Stomach smooth muscle (tissue), 2 donors: ENCODE results near the gene EPHB1.
"Not testable (repeated sequence)": the region's sequence is repeated elsewhere in the genome, so short reads cannot be mapped to it uniquely, and the experiment has no call there.

Experiments
- H3K27ac ChIP-seq: one replicate; pipeline ENCODE4 v1.7.0; 2013; ENCODE audit warnings: mild to moderate bottlenecking, low read length, inconsistent platforms
- H3K27me3 ChIP-seq, 2 donors: one replicate each; pipeline ENCODE4 v1.7.0; 2013; ENCODE audit warnings: low read length in 2 of 2; ENCODE audit not compliant: insufficient read depth in 2 of 2, control insufficient read depth in 1 of 2
- H3K36me3 ChIP-seq, 2 donors: one replicate each; pipeline ENCODE4 v1.7.0; 2013; ENCODE audit warnings: low read length in 2 of 2; ENCODE audit not compliant: control insufficient read depth in 2 of 2, insufficient read depth in 2 of 2
- H3K4me1 ChIP-seq: one replicate; pipeline ENCODE4 v1.7.0; 2013; ENCODE audit warnings: low read length; ENCODE audit not compliant: control insufficient read depth, insufficient read depth
- H3K4me3 ChIP-seq, 2 donors: one replicate each; pipeline ENCODE4 v1.7.0; 2013; ENCODE audit warnings: low read length in 2 of 2
- H3K9ac ChIP-seq, 2 donors: one replicate each; pipeline ENCODE4 v1.7.0; 2013; ENCODE audit warnings: low read length in 2 of 2, mild to moderate bottlenecking in 1 of 2
- H3K9me3 ChIP-seq, 2 donors: one replicate each; pipeline ENCODE4 v1.7.0; 2013; ENCODE audit warnings: low read length in 2 of 2; ENCODE audit not compliant: control insufficient read depth in 2 of 2
- donor health status: healthy.
- donor health status: Pancreatic carcinoma.

The EPHB1 gene

GRCh38 chr3:135056733-135057310 lies 261.8 kb downstream of the EPHB1 start:
- no peaks in the 10 kb centered on the region for H3K9me3 ChIP-seq
- no peak overlapping the region for H3K9ac ChIP-seq
- H3K27ac ChIP-seq = no peak overlapping the region
- H3K4me3 ChIP-seq = no peak overlapping the region
- H3K4me1 ChIP-seq = no peaks in the 10 kb centered on the region
- H3K36me3 ChIP-seq = no peaks in the 10 kb centered on the region
- H3K27me3 ChIP-seq = no peaks in the 10 kb centered on the region

GRCh38 chr3:135057996-135058395 lies 262.9 kb downstream of the EPHB1 start:
- no peak overlapping the region for H3K4me3 ChIP-seq
- H3K9ac ChIP-seq = no peak overlapping the region
- no peaks in the 10 kb centered on the region for H3K36me3 ChIP-seq
- no peaks in the 10 kb centered on the region for H3K9me3 ChIP-seq
- H3K27ac ChIP-seq = no peak overlapping the region
- H3K4me1 ChIP-seq = no peaks in the 10 kb centered on the region
- no peaks in the 10 kb centered on the region for H3K27me3 ChIP-seq

- no peaks in the 10 kb centered on the region for H3K9me3 ChIP-seq
- no peak overlapping the region for H3K4me3 ChIP-seq
- H3K4me1 ChIP-seq = no peaks in the 10 kb centered on the region
- H3K27me3 ChIP-seq = no peaks in the 10 kb centered on the region
- no peaks in the 10 kb centered on the region for H3K36me3 ChIP-seq
- H3K27ac ChIP-seq = no peak overlapping the region
- H3K9ac ChIP-seq = no peak overlapping the region
Measured at GRCh38 chr3:135059580-135059979, 264.5 kb downstream of the EPHB1 start.

GRCh38 chr3:135066844-135067727 lies 272.0 kb downstream of the EPHB1 start:
- not testable (repeated sequence) for H3K36me3 ChIP-seq, H3K9ac ChIP-seq, H3K27me3 ChIP-seq, H3K4me1 ChIP-seq, H3K27ac ChIP-seq, H3K9me3 ChIP-seq, H3K4me3 ChIP-seq

GRCh38 chr3:135068011-135068410 lies 273.0 kb downstream of the EPHB1 start:
- Histone ChIP-seq H3K4me1 (no peaks in the 10 kb centered on the region), H3K4me3 (no peak overlapping the region), H3K9me3 (no peaks in the 10 kb centered on the region), H3K36me3 (no peaks in the 10 kb centered on the region), H3K27me3 (no peaks in the 10 kb centered on the region), H3K27ac (no peak overlapping the region), H3K9ac (no peak overlapping the region)

GRCh38 chr3:135069406-135069805 lies 274.3 kb downstream of the EPHB1 start:
- H3K36me3 ChIP-seq = no peaks in the 10 kb centered on the region
- H3K4me1 ChIP-seq = no peaks in the 10 kb centered on the region
- no peak overlapping the region for H3K9ac ChIP-seq
- no peaks in the 10 kb centered on the region for H3K9me3 ChIP-seq
- no peaks in the 10 kb centered on the region for H3K27me3 ChIP-seq
- no peak overlapping the region for H3K27ac ChIP-seq
- H3K4me3 ChIP-seq = no peak overlapping the region

GRCh38 chr3:135071483-135071882 lies 276.4 kb downstream of the EPHB1 start:
- Histone ChIP-seq H3K9me3 (no peaks in the 10 kb centered on the region), H3K27me3 (no peaks in the 10 kb centered on the region), H3K9ac (no peak overlapping the region), H3K4me3 (no peak overlapping the region), H3K4me1 (no peaks in the 10 kb centered on the region), H3K27ac (no peak overlapping the region), H3K36me3 (no peaks in the 10 kb centered on the region)

- Histone ChIP-seq H3K27ac (no peak overlapping the region), H3K9ac (no peak overlapping the region), H3K36me3 (no peaks in the 10 kb centered on the region), H3K4me1 (no peaks in the 10 kb centered on the region), H3K27me3 (no peaks in the 10 kb centered on the region), H3K4me3 (no peak overlapping the region), H3K9me3 (no peaks in the 10 kb centered on the region)
Measured at GRCh38 chr3:135072431-135072830, 277.4 kb downstream of the EPHB1 start.

GRCh38 chr3:135075157-135075556 lies 280.1 kb downstream of the EPHB1 start:
- Histone ChIP-seq H3K27me3 (no peaks in the 10 kb centered on the region), H3K27ac (no peak overlapping the region), H3K9ac (no peak overlapping the region), H3K36me3 (no peaks in the 10 kb centered on the region), H3K4me3 (no peak overlapping the region), H3K9me3 (no peaks in the 10 kb centered on the region), H3K4me1 (no peaks in the 10 kb centered on the region)

GRCh38 chr3:135076341-135076740 lies 281.3 kb downstream of the EPHB1 start:
- no peaks in the 10 kb centered on the region for H3K27me3 ChIP-seq
- no peaks in the 10 kb centered on the region for H3K36me3 ChIP-seq
- H3K4me3 ChIP-seq = no peak overlapping the region
- no peak overlapping the region for H3K27ac ChIP-seq
- no peaks in the 10 kb centered on the region for H3K4me1 ChIP-seq
- no peaks in the 10 kb centered on the region for H3K9me3 ChIP-seq
- H3K9ac ChIP-seq = no peak overlapping the region

- no peaks in the 10 kb centered on the region for H3K4me1 ChIP-seq
- no peaks in the 10 kb centered on the region for H3K36me3 ChIP-seq
- no peak overlapping the region for H3K9ac ChIP-seq
- no peak overlapping the region for H3K27ac ChIP-seq
- no peaks in the 10 kb centered on the region for H3K27me3 ChIP-seq
- H3K4me3 ChIP-seq = no peak overlapping the region
- H3K9me3 ChIP-seq = no peaks in the 10 kb centered on the region
Measured at GRCh38 chr3:135077186-135077585, 282.1 kb downstream of the EPHB1 start.
